HFF-Myc (cell line): Measurements from ENCODE around the gene EHD3.

Experiments used
- DNase-seq: peaks from one replicate; pipeline ENCODE4 v3.0.0-alpha.2; 2011; ENCODE audit warnings: low read depth; ENCODE audit errors: extremely low read depth
- H3K4me3 ChIP-seq: replicated peaks from 2 replicates; pipeline ENCODE4 v1.5.1; 2011; ENCODE audit warnings: low read depth, mild to moderate bottlenecking, control low read depth, low read length
- TF ChIP-seq, protein P1 (sequence below): IDR thresholded peaks from 2 replicates; pipeline ENCODE4 v1.5.1; 2012; ENCODE audit warnings: mild to moderate bottlenecking, low read depth, low read length, control low read depth; ENCODE audit errors: missing control alignments

EHD3 gene

GRCh38 chr2:31217465-31218200 lies 16.3 kb upstream of the EHD3 start, which contains the start of gene CAPN14:
Gene CAPN14 (minus strand): TSS chr2:31217515. CDS start chr2:31205447, 12,068 bp downstream.
- TF ChIP-seq, protein P1, sequence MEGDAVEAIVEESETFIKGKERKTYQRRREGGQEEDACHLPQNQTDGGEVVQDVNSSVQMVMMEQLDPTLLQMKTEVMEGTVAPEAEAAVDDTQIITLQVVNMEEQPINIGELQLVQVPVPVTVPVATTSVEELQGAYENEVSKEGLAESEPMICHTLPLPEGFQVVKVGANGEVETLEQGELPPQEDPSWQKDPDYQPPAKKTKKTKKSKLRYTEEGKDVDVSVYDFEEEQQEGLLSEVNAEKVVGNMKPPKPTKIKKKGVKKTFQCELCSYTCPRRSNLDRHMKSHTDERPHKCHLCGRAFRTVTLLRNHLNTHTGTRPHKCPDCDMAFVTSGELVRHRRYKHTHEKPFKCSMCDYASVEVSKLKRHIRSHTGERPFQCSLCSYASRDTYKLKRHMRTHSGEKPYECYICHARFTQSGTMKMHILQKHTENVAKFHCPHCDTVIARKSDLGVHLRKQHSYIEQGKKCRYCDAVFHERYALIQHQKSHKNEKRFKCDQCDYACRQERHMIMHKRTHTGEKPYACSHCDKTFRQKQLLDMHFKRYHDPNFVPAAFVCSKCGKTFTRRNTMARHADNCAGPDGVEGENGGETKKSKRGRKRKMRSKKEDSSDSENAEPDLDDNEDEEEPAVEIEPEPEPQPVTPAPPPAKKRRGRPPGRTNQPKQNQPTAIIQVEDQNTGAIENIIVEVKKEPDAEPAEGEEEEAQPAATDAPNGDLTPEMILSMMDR, result no peak
- H3K4me3 ChIP-seq, result no peak within 1 kb of the TSS
- no peak for DNase-seq

DNA sequence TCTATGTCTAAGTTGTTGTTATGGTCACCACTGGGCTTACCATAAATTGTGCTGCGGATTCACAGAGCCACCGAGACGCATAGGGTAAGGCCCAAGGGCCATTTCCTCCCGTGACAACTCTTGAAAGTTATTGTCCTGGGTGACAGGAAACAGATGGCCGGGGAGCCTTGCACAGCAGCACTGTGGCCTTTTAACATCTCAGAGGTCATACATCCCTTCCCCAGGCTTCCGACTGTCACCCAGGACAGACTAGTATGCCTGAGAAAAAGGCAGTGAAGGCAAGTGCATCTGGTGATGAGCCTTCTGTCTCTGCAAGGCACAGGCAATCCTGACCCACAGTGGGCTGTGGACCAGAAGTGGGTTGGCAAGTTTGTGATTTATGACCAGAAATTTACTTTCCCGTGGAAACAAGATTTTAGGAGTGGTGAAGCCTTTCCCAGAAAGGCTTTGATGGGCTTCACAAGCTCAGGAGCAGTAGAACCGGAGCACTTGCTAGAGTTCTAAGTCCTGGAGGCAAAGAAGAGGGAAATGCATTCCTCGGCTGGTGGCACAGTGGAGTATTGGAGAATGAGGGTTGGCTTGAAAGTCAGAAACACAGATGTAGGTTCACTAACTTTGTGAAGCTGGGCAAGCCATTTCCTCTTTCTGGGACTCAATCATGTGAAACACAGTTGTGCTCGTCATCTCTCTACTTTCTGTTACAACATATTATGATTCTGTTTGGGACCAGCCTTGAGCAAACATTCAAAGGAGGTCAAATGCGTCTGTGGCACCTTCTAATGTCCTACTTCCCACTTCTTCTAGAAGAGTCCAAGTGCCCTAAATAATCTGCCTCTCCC lies 14.6 kb upstream of the EHD3 start:
- H3K4me3 ChIP-seq, result no peak overlapping the region
- no peak for DNase-seq
- TF ChIP-seq, protein P1, result no peak

DNA sequence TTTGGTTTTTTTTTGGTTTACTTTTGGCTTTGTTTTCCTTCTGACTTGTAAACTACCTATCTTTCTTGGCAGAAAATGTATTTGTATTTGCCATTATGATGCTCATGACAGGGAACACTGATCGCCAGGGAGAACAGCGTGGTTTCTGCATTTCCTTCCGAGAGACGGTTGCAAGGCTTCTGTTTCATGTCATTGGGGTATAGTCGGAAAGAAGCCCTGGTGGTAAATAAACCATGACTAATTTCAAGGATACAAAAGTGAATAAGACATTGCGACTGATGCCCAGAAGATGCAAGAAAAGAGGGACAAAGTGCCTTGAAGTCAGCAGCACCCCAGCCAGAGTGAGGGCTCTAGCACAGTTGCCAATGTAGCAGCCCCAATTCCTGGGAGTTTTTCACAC lies 12.4 kb upstream of the EHD3 start:
- TF ChIP-seq, protein P1, result no peak

DNA sequence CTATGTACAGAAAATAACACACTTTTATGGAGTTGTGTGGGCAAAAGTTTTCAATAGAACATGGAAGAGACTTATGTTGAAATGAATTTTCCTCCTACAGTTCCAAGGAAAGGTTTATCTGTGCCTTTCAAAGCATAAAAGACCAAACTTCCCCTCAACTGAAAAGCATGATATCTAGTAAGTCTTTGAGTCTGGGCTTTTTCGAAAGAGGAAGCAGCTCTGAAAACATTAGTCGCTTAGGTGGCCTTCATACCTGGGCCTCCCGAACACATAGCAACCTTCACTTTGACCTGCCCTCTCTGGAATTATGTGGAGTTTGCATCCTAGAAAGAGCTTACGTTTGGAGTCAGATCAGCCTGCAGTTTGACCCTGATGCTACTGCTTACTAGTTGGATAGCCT lies 11.9 kb upstream of the EHD3 start:
- TF ChIP-seq, protein P1, result no peak
- no peak for DNase-seq
- no peak overlapping the region for H3K4me3 ChIP-seq

More for the DNA sequence above, 12.4 kb upstream of the EHD3 start:
- DNase-seq, result no peak
- H3K4me3 ChIP-seq, result no peak overlapping the region

- no peak for DNase-seq
- H3K4me3 ChIP-seq, result no peak overlapping the region
These were observed 10.9 kb upstream of the EHD3 start for GRCh38 chr2:31223026-31223425.

GRCh38 chr2:31223749-31224148 lies 10.2 kb upstream of the EHD3 start:
- DNase-seq, result no peak
- H3K4me3 ChIP-seq, result no peak overlapping the region
- TF ChIP-seq, protein P1, result no peak

More at GRCh38 chr2:31223026-31223425, 10.9 kb upstream of the EHD3 start:
- TF ChIP-seq, protein P1, result no peak
